Transverse colon (tissue), 3 donors: ENCODE results near the gene CDH6.

Experiments
- CTCF ChIP-seq, 5 experiments: fragments of 200-600 bp in 3 of 5; fragments of 450-650 bp in 2 of 5; sonication (generic) in 3 of 5; IDR thresholded peaks; 1 replicate in 2 of 5; 2 replicates in 3 of 5; pipeline ENCODE4 v1.5.1; 2016 to 2017; ENCODE audit warnings: antibody characterized with exemption in 5 of 5, inconsistent platforms in 3 of 5, mild to moderate bottlenecking in 2 of 5, moderate library complexity in 1 of 5
- EP300 ChIP-seq: sonication (generic); formaldehyde crosslinking; IDR thresholded peaks from one replicate; pipeline ENCODE4 v1.6.1; 2017; ENCODE audit warnings: antibody characterized with exemption, low read depth
- POLR2A ChIP-seq: fragments of 450-650 bp; IDR thresholded peaks from one replicate; pipeline ENCODE4 v1.6.1; 2016; ENCODE audit warnings: antibody characterized with exemption, mild to moderate bottlenecking, moderate library complexity

- TF ChIP-seq CTCF (IDR thresholded peaks at IDR 0.05) (peak; percentile 23 to 49 (median 35)), POLR2A (no peak), EP300 (no peak)
Observed at GRCh38 chr5:31270396-31270795, 76.9 kb downstream of the CDH6 start.
